Stimulated activated CD4-positive, alpha-beta T cell treated with anti-CD3 and anti-CD28 coated beads, Interleukin-1b, Interleukin-23, amount 100 ng/mL, for 1 hour (primary cell): Measurements from ENCODE around the gene PDPR.
"Not testable (repeated sequence)": the region's sequence is repeated elsewhere in the genome, so short reads cannot be mapped to it uniquely, and the experiment has no call there.

ENCODE experiments used
- DNase-seq, 2 donors: peaks; one replicate each; pipeline ENCODE4 v3.0.0-alpha.2; 2020; ENCODE audit warnings: low read depth in 2 of 2

The PDPR gene

GRCh38 chr16:70127706-70128105 lies 13.6 kb downstream of the PDPR start:
- not testable (repeated sequence) for DNase-seq

DNA sequence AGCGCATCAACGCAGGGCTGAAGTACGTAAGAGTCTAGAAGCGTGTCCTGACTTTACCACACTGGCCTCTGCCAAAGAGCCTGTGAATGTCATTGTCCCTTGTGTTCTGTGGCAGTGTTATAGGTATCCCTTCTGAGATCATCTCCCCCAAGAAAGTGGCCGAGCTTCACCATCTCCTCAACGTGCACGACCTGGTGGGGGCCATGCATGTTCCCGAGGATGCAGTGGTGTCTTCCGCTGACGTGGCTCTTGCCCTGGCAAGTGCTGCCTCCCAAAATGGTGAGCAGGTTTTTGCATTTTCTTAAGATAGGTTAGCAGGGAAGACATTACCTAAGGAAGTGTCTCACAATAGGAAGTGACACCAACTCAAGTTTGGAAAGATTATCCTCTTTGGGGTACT lies 14.7 kb downstream of the PDPR start:
- not testable (repeated sequence) for DNase-seq

GRCh38 chr16:70135796-70136195 lies 21.7 kb downstream of the PDPR start:
- not testable (repeated sequence) for DNase-seq

DNA sequence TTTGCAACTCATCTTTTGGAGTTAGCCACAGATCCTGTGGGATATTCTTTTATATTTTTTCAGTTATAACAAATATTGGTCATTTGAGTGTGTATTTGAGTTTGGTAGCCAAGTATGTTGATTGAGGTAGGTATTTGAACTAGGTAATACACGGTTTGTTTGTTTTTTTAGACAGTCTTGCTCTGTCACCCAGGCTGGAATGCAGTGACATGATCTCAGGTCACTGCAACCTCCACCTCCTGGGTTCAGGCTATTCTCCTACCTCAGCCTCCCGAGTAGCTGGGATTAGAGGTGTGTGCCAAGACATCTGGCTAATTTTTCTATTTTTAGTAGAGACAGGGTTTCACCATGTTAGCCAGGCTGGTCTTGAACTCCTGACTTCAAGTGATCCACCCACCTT lies 22.5 kb downstream of the PDPR start:
- not testable (repeated sequence) for DNase-seq

DNA sequence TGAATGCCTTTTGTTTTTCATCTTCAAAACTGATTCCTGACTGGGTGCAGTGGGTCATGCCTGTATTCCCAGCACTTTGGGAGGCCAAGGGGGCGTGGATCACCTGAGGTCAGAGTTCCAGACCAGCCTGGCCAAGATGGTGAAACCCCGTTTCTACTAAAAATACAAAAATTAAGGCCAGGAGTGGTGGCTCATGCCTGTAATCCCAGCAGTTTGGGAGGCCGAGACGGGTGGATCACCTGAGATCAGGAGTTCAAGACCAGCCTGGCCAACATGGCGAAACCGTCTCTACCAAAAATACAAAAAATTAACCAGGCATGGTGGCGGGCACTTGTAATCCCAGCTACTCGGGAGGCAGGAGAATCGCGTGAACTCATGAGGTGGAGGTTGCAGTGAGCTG lies 28.6 kb downstream of the PDPR start:
- not testable (repeated sequence) for DNase-seq

DNA sequence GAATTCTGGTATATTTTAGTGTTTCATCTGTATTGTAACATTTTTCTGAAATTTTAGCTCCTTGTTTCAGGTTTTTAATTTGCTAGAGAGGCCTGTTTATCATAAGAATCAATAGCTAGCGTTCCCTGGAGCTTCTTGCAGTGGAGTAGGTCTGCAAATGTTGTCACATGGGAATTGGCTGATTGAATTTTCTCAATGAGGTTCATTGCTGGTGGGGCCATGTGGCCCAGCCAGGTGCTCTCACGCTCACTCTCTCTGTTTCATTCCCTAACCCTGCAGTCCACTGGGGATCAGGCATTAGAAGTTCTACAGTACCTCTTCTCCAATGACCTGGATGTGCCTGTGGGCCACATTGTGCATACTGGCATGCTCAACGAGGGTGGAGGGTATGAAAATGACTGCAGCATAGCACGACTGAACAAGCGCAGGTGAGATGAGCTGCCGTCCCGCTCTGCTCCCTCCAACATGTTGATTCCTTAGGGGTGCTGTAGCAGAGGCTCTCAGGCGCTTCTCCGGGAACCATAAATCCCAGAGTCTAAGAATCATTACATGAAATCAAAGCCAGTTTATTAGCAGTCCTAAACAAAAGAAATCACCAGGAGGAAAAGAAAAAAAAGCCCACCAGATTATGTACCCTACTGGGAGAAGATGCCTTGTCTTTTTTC lies 29.2 kb downstream of the PDPR start:
- DNase-seq, result not testable (repeated sequence)

- not testable (repeated sequence) for DNase-seq
Measured at GRCh38 chr16:70147853-70148252, 33.7 kb downstream of the PDPR start.

DNA sequence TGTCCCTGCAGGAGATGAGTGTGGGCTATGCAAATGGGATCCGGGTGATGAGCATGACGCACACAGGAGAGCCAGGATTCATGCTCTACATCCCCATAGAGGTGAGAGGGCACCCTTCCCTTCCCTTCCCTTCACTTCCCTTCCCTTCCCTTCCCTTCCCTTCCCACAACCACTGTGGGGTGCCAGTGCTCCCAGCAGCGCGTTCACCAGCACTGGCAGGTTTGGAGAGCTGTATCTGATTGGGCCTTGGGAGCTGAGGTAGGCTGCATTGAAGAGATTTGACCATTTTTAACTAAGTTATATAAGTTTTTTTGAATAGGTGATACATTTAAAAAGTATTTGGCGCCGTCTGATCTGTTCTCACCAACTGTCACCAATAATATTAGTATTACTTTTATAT lies 34.3 kb downstream of the PDPR start:
- DNase-seq, result not testable (repeated sequence)

GRCh38 chr16:70149296-70149695 lies 35.2 kb downstream of the PDPR start:
- not testable (repeated sequence) for DNase-seq

DNA sequence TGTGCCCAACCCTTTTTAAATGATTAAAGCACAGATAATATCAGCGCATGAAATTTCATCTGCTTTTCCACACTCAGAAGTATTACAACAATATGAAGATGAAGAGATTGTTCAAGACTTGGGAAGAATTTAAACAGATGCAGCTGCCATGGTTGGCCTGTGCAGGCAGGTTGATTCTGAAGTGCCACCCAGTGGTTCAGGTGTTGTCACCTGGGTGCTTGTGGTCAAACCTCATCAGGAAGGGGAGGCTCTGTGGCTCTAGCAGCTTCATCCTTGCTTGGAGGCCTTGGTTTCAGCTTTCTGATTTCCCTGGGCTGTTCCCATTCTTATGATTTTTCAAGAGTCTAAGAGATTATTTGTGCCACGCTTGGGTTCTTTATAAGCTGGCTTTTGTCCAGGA lies 37.3 kb downstream of the PDPR start:
- no peak for DNase-seq

DNA sequence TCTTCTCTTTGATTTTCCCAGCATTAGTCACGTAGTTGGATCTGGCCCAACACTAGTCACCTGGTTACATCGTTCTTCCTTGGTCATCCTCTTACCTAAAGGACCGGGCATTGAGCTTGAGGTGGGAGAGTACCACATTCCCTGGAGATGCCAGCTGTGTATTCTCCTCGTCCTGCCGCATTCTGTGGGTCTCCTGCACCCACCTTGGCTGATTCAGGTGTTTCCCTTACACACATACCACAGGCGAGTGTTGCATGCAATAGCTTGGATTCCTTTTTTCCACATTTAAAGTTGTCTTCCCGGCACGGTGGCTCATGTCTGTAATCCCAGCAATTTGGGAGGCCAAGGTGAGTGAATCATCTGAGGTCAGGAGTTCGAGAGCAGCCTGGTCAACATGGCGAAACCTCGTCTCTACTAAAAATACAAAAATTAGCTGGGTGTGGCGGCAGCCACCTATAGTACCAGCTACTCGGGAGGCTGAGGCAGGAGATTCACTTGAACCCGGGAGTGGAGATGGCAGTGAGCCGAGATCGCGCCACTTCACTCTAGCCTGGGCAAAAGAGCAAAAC lies 37.9 kb downstream of the PDPR start:
- DNase-seq, result no peak

DNA sequence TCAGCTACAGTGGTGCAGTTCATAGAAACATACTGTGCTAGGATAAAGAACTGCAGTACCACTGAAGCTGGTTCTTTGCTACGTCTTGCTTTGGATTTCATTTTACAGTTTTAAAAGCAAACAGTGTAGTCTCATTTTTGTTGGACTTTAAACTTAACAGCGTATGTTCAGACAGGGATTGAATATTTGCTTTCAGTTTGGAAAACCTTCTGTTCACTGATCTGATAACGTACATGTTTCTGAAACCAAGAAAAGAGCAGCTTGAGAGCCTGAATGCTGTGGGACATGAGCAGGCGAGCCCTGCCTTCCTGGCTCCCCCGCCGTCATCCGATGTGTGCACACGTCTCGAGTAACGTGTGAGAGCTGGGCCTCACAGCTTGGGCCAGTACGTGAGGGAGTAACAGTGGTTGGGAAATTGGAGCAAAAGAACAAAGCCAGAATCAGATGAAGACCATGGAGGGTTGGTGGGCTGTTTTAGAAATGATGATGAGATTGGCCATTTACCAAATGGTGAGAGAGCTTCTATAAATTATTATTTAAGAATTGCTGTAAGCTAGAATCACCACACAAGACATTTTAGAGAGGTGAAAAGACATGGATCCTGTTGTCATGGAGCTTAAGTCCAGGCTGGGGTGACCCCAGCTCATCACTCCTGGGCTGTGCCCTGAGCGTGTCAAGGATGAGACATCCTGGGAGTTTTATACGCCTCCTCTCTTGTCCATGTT lies 38.6 kb downstream of the PDPR start:
- no peak for DNase-seq

- DNase-seq, result not testable (repeated sequence)
Measured at GRCh38 chr16:70154736-70155135, 40.6 kb downstream of the PDPR start.

- DNase-seq, result no peak
Measured at GRCh38 chr16:70156207-70156978, 42.3 kb downstream of the PDPR start.

DNA sequence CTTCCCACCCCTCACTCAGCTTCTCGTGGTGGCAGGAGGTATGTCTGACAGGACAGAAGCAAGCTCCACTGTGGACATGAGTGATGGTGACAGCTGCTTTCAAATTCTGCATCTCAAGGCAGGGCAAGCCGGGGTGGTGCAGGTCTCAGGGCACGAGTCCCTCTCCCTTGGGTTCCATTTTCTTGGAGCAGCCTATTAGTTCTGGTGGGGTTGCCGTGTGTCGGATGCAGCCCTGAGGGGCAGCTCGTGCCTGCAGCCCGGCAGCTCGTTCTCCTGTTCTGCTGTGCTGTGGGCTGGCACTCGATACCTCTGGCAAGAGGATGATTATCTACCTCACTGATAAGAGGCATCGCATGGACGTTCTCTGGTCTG lies 43.0 kb downstream of the PDPR start:
- DNase-seq, result no peak

DNA sequence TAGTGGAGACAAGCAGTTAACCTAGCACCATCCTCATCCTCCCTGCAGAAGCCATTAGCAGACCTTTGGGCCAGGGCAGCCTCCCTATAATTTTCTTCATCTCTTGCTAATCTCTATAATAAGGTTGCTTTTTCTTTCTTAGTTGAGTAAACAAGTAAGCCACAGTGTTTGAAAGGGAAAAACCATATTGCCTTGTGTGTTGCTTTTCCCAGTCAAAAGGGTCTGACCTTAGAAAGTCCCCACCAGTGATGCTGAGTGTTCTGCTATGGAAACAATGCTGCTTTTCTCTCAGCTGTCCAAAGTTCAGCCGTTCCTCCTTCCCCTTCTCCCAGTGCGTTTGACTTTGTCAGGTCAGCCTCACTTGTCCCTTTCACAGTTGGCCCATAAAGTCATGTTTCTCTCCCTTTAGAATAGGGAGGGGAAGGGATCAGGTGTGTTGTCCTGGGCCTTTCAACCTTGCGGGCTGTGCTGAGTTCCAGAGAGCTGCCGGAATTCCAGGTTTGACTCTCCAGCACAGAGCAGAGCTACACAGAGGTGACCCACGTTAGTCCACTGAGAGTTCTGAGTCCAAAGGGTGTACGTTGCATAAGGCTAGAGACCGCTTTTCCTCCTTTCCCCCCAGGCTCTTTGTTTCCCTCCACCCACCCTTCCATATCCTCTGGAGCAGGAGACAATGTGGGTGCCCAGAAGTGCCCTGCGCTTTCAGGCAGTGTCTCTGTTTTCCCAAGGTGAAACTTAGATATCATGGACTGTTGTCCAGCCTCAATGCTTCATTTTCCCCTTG lies 43.5 kb downstream of the PDPR start:
- DNase-seq, result no peak

DNA sequence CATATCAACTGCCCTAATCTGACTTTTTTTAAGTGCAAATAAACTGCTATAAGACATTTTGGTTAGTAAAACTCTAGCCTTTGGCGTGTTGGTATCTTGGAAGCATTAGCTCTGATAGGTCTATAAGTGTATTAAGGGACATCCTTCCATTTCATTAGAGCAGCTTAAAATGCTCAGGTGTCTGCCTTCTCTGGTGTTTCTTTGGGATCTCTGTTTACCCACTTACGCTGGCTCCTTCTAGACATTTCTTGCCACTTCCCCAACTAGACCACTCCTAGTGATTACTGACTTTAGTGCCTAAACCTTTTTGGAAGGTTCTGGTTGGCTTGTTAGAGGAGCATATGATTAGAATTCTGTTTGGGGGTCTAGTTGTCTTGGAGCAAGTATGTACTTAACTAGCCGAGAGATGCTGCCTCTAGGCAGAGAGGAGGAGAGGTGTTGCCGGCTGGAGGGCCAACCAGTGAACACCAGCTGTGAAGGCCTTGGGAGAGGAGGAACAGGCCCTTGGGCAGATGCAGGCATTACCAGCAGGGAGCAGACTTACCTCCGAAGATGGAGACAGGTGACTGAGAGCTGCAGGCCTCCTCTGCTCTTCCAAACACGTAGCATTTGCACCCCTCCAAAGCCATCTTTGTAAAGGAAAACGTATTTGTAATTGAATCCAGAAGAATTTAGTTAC lies 44.3 kb downstream of the PDPR start:
- DNase-seq, result no peak

DNA sequence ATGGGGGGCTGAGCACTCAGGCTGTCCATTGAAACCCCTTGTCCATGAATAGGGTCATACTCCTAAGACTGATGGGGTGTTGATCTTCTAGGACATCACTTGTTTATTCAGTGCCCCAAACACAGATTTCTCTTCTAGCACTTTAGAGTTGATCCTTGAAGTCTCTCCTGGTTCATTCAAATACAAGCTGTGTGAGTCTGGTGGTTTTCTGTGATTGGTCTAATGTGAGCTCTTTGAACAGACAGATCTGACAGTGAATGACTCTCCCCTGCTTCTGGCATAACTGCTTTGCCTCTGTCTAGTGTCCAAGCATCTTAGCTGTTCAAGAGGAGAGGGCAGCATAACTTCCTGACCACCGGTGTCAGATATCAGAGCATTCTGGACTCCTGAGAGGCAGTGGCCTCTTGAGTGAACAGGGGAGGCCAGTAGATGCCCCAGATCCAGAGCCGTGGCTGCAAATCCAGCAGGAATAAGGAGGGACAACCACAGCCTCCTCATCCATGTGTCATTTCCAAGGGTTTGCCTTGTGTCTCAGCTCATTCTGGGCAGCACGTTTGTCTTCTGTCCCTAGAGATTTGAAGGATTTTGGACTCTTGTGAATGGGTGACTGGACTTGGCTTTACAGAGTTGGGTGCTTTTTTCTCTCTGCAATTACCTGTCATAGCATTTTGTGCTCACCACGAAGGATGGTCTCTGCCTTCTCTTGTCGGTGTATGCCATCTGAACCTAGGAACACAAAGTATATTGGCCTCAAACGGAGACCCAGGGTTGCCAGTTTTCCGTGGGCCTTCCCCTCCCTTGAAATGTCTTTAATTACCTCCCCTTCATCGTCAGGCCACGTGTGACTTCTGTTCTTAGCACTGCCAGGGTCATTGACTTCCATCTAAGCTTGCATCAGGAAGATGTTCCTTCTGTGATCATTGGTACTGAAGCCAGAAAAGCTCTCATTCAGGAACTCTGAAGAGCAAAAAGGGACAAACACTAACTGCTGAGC lies 45.5 kb downstream of the PDPR start:
- no peak for DNase-seq

DNA sequence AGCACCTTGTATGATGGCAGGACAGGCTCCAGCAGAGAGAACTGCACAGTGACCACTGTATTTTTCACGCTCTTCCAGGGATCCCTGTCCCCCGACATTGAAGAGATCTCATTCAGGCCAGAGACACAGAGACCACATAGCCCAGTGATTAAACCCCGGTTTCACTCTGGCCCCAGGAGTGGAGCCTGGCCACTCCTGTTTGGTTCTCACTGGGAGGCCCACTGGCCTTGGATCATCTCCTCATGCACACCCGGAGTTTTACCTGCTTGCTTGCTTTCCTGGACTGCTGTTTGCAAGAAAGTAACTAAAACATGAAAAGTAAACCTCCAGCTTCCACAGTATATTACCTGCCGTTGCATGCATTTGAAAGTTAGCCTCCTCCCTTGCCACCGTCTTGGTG lies 46.3 kb downstream of the PDPR start:
- no peak for DNase-seq

DNA sequence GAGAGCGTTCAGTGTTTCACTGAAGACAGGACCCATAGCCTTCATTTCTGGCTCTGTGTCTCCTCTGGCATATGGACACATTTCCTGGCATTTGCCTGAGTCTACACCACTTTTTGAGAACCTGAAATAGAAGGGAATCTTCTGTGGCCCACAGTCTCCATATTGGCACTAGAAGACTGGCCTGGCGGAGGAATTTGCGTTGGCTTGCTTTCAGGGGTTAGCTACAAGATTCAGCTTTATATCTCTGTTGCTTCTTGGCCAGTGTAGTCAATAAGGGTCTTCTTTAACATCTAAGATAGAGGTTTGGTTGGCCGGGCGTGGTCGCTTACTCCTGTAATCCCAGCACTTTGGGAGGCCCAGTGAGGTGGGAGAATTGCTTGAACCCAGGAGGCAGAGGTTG lies 46.7 kb downstream of the PDPR start:
- no peak for DNase-seq
